GM10266 (cell line): ENCODE measurements around the gene ANXA9.

Experiments
- DNase-seq: peaks from one replicate; pipeline ENCODE4 v3.0.0; 2012; ENCODE audit errors: extremely low spot score
- TF ChIP-seq, protein P1 (sequence below): IDR thresholded peaks from 2 replicates; pipeline ENCODE4 v1.5.1; 2012; ENCODE audit warnings: mild to moderate bottlenecking, low read depth; ENCODE audit not compliant: control insufficient read depth, insufficient read depth; ENCODE audit errors: missing control alignments

The ANXA9 gene

DNA sequence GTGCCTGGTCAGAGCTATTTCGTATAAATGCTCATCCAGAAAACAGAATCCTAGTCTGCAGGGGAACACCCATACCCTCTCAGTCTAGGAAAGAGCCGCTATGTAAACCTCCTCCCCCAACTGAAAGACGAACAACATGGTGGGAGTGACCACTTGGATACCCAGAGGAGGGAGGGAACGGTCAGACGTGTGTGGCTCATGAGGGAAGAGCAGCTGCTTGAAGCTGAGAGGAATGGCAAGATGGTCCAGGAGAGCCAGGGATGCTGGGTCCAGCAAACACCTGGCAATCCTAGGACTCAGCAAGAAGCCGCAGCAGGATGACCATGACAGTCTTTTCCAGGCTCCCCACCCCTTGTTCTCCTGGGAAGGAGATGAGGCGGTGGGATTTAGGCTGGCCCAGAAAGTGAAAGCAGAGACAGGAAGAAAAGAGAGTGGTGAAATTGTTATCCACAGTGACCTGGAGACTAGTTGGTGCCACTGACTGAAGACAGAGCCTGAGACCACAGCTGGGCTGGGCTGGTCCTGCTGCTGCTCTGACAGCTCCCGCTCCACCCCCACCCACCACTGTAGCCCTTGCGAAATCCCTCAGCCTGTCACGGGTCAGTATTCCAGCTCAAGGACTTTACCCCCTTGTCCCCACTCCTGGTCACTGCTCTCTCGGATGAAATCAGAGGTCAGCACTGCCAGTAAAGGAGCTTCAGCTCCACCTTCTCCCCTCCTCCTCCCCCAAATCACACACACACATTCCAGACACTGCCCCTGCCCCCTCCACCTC lies 11.1 kb upstream of the ANXA9 start:
- DNase-seq: no peak
- TF ChIP-seq, protein P1, sequence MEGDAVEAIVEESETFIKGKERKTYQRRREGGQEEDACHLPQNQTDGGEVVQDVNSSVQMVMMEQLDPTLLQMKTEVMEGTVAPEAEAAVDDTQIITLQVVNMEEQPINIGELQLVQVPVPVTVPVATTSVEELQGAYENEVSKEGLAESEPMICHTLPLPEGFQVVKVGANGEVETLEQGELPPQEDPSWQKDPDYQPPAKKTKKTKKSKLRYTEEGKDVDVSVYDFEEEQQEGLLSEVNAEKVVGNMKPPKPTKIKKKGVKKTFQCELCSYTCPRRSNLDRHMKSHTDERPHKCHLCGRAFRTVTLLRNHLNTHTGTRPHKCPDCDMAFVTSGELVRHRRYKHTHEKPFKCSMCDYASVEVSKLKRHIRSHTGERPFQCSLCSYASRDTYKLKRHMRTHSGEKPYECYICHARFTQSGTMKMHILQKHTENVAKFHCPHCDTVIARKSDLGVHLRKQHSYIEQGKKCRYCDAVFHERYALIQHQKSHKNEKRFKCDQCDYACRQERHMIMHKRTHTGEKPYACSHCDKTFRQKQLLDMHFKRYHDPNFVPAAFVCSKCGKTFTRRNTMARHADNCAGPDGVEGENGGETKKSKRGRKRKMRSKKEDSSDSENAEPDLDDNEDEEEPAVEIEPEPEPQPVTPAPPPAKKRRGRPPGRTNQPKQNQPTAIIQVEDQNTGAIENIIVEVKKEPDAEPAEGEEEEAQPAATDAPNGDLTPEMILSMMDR: no peak

DNA sequence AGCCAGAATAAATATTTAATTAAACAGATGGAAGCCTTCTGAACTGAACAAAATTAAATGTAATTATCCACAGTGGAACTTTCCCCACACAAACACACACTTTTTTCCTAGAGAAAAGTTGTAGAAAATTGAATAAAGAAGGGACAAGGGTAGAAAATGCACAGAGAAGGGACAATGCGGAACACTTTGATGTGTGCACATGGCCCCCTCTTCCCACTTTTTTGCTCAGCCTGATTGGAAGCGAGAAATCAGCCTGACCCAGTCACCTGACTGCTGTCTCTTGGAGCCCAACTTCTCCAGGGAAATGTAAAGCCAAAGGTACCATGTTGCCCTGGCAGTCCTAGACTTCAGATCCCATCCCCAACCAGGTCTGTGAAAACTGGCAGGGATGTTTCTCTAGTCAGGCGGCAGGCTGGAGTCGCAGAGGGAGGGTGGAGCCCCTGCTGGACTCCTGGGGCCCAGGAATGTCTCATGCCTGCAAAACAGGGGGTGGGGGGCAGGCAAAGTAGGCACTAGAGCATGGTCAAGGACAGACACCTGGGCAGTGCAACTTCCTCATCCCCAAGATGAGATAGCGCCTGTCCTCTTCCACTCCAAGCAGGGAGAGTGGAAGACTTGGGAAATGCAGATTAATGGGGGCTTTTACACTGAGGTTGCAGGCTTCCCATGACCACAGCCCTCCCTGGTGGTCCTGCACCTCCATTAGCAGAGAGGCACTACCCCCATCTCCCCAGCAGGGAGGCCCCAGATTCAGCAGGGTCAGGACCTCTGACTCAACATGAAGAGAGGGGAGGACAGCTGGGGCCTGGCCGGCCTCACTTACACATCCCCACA lies 10.3 kb upstream of the ANXA9 start:
- no peak for DNase-seq
- TF ChIP-seq, protein P1: no peak

DNA sequence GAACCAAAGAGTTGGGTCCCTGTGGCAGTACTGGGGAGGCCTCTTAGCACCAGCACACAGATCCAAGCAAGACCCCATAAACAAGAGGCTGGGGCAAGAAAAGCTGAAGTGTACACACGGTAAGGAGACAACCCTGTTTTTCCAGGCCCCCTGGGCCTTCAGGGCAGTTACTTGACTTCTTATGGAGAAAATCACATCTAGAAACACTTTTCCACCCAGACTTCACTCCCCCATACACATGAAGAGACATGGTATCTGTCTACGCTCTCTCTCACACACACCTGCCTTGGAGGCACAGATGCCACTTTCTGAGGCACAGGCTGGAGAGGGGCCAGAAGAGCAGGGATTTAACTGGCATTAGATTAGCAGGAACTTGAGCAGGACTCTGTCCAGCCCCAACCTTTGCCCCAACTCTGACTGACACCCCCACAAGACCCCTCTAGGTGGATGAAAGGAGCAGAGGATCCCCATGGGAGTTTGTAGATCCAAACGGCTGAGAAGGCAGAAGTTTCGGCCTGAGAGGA lies 9.6 kb upstream of the ANXA9 start:
- no peak for DNase-seq
- TF ChIP-seq, protein P1: no peak

DNA sequence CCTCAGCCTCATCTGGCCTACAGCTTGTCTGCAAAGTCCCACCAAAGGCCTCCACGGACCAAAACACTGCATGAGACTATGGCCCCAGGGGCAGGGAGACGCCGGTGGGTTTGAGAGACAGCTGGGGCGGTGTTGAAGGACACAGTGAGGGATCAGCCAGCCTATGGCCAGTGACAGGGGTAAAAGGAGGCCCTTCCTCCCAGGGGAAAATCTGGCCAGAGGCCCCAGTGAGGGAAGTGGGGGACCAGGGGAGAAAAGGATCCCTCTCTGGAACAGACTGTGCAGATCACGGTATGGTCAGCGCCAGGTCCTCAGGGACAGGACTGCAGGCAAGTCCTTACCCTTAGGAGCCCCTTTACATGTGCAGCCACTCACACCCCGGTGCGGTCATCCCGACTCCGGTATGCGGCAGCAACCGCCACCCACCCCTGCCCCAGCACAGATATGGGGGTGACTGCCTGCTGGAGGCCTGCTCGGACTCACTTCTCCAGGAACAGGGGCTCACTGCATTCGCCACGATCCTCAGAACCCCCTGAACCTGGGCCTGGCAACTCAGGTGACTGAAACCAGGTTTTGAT lies 8.7 kb upstream of the ANXA9 start:
- peak; percentile 43 for DNase-seq
- TF ChIP-seq, protein P1: no peak

DNA sequence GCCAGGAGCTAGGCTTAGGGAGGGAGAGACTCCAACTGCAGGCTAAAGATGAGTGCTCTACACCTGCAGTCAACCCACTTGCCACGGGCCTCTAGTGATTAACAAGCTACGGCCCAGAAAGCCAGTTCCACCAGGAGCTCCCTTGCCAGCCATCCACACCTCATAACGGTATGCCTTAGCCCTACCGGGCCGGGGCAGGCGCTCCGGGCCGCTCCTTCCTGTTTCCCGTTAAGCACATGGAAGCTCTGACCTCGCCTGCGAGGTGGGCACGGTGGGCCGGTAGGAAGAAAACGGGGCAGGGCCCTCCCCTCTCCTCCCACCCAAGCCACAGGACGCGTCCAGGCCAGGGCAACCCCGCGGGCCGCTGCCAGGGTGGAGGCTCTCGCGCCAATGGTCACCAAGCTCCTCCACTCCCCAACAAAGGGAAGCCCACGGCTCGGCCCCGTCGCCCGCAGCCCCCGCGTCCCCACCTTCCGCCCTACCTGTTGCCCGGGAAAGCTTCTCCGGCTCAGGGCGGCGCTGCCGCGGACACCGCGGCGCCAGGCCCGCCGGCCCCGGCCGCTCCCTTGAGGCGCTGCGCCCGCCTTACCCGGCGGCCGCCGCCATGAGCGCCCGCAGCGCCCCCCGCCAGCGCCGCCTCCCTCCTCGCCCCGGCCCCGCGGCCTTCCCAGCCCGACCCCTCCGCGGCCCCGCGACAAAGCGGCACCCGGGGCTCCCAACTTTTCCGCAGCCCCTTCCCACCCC lies 8.1 kb upstream of the ANXA9 start:
- peak; percentile 73 for DNase-seq
- TF ChIP-seq, protein P1: no peak

DNA sequence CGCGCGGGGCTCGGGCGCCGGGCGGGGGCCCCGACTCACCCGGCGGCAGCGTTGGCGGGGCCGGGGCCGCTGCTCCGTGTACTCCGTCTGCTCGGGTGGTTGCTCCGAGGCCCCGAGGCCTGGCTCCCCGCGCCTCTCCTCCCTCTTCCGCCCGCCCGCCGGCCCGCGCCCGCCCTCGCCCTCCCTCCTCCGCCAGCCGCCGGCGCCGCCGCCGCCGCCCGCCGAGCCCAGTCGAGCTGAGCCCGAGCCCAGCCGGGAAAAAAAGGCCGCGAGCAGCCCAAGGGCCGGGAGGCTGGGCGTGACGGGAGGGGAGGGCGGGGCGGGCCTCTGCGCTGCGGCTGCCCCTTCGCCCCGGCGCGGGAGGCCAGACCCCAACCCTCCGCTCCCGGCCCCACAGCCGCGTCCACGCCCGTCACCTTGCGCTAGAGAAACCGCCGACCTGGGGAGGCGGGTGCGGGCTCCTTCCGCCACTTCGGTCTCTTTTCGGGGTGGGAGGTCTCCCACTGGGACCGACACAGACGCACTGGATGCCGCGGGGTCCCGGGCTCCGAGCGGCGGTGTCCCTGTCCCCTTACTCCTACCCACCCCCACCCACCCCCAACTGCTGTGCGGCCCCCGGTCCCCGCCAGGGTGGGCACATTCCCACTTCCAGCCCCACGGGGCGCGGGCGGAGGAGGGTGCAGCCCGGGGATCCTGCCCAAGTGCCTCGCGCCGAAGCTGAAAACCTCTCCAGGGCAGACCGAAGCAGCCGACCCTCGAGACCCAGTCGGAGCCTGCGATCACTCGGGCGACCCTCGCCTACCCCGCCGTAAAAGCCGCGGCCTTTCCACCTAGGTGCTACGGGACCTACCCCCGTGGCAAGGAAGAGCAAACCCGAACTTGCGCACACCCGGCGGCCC lies 7.3 kb upstream of the ANXA9 start, which contains the start of gene CERS2:
CERS2 (minus strand) TSS at position 256 of the 899 bp plus-strand sequence. CDS start 5,745 bp downstream, outside the sequence.
- peak; percentile 89 for DNase-seq

More for the DNA sequence above, 7.3 kb upstream of the ANXA9 start, which contains the start of gene CERS2:
- TF ChIP-seq, protein P1: no peak
